K562 (cell line): Measurements from ENCODE around the gene DNAJC12. TPM values are rescaled to one million over a fixed set of nuclear protein-coding genes. Genes with fewer than 3 reads are reported as not detected.

Experiments
- ATF7 ChIP-seq: fragments of 450-650 bp; IDR thresholded peaks from 2 replicates; pipeline ENCODE4 v1.7.1; 2014; ENCODE audit warnings: mild to moderate bottlenecking, moderate library complexity
- CHD7 ChIP-seq: fragments of 200-600 bp; sonication (generic); IDR thresholded peaks from one replicate; pipeline ENCODE4 v1.6.1; 2012; ENCODE audit warnings: mild to moderate bottlenecking, low read depth, low read length, inconsistent platforms
- FOXA3 ChIP-seq, 2 experiments: fragments of 450-650 bp in 1 of 2; sonication (generic) in 1 of 2; formaldehyde crosslinking; IDR thresholded peaks in 1 of 2; conservative IDR thresholded peaks in 1 of 2; 2 replicates each; pipeline versions ENCODE4 v1.4.0 to v1.8.0; 2020 to 2022; ENCODE audit warnings: mild to moderate bottlenecking in 2 of 2, missing genetic modification reagents in 1 of 2
- L3MBTL2 ChIP-seq: fragments of 450-650 bp; IDR thresholded peaks from 2 replicates; pipeline ENCODE4 v1.6.1; 2016; ENCODE audit warnings: mild to moderate bottlenecking, moderate library complexity
- RBFOX2 ChIP-seq: fragments of 200-400 bp; formaldehyde crosslinking; IDR thresholded peaks from 2 replicates; pipeline ENCODE4 v1.6.1; 2017; ENCODE audit warnings: low read depth, mild to moderate bottlenecking, low read length, moderate library complexity
- SIX5 ChIP-seq, 2 experiments: IDR thresholded peaks; 2 replicates each; pipeline ENCODE4 v1.6.1; 2011; ENCODE audit warnings: low read length in 2 of 2, borderline replicate concordance in 1 of 2, low read depth in 1 of 2, mild to moderate bottlenecking in 1 of 2, moderate library complexity in 1 of 2; ENCODE audit not compliant: insufficient read depth in 1 of 2
- TAF9B ChIP-seq: fragments of 450-650 bp; IDR thresholded peaks from 2 replicates; pipeline ENCODE4 v1.6.1; 2018; ENCODE audit warnings: mild to moderate bottlenecking; ENCODE audit not compliant: partially characterized antibody
- ZNF24 ChIP-seq: fragments of 450-650 bp; IDR thresholded peaks from 2 replicates; pipeline ENCODE4 v1.6.1; 2016
- polyA plus RNA-seq, 8 experiments: library from polyadenylated mRNA; depleted of rRNA in 4 of 8; stranded (reverse) in 5 of 8; unstranded in 3 of 8; fragments of >200 nt; fragmentation: Nextera tagmentation in 2 of 8; fragmentation: Illumina TruSeq in 1 of 8; extraction: Ambion mirVana in 2 of 8; extraction: Trizol in 1 of 8; gene quantifications; 2 replicates each; pipeline versions ENCODE4 v1.2.1 to v1.2.3, GENCODE V29; 2011 to 2014; ENCODE audit warnings: inconsistent platforms in 1 of 8, missing spikeins in 1 of 8
- total RNA-seq, 7 experiments: library from RNA; depleted of rRNA in 6 of 7; stranded (reverse); fragments of >200 nt in 6 of 7; fragmentation: Illumina TruSeq in 2 of 7; extraction: Trizol in 2 of 7; gene quantifications; 2 replicates each; pipeline versions ENCODE4 v1.2.1 to v1.2.3, GENCODE V29; 2011 to 2021; ENCODE audit warnings: low replicate concordance in 1 of 7
- TF ChIP-seq, protein P1 (sequence below): fragments of 450-650 bp; formaldehyde crosslinking; conservative IDR thresholded peaks from 2 replicates; pipeline ENCODE4 v1.4.0; 2022; ENCODE audit warnings: mild to moderate bottlenecking, missing genetic modification characterization

Gene DNAJC12
- total and polyA plus RNA-seq, 9 of the 15 experiments (the other 6 are each of a cell fraction or from before 2014, with no cell fraction given): 7.4 to 95.9 (median 68.5) TPM

DNA sequence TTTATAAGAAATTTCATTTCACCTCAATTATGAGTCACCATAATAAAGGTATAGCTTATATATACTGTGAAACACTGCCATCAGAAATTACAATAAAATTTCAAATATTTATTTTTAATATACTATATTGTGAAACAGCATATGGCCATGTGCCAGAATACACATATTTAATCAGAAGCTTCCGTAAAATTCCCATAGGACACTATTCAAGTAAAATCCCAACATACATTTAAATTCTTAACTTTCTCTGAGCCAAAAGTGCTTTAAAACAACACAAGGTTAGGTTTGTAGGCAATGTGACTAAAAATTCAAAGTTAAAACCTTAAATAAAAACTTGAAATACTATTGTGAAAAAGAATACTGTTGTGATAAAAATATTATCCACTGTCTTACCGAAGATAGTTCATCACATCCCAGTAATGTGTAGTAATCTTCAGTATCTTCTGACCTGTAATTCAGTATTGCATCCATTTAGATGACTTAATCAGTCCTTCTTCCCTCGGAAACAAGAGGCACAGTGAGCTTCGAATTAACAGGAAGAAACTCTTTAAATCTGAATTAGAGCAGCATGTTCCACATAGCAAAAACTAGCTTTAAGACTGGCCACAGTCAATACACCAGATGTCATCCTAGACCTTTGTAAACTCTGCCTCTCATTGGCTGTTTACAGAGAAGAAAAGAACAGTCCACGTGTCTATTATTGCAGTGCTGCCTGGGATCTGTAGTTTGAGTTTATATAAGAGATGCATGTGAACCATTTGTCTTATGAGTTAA is at the start of gene DNAJC12 (continued):
- TF ChIP-seq CHD7 (no peak), SIX5 (IDR thresholded peaks at IDR 0.05; ENCODE audit: borderline replicate concordance in 1 of 2, insufficient read depth in 1 of 2, low read depth in 1 of 2, low read length in 2 of 2) (peak; percentile 54 to 70; a peak in 3 of 4 replicates), TAF9B (peak; percentile 37), ZNF24 (peak; percentile 46; the same call in 1 of the 2 replicates), L3MBTL2 (peak; percentile 93), ATF7 (peak; percentile 80; the same call in 1 of the 2 replicates), RBFOX2 (peak; percentile 67), FOXA3 (CRISPR knock-in tag; conservative IDR thresholded peaks at IDR 0.05 in 1 of 2, IDR thresholded peaks at IDR 0.05 in 1 of 2) (peak in 1 of 2 experiments; percentile 41; a peak in 1 of 4 replicates)
- TF ChIP-seq, protein P1, sequence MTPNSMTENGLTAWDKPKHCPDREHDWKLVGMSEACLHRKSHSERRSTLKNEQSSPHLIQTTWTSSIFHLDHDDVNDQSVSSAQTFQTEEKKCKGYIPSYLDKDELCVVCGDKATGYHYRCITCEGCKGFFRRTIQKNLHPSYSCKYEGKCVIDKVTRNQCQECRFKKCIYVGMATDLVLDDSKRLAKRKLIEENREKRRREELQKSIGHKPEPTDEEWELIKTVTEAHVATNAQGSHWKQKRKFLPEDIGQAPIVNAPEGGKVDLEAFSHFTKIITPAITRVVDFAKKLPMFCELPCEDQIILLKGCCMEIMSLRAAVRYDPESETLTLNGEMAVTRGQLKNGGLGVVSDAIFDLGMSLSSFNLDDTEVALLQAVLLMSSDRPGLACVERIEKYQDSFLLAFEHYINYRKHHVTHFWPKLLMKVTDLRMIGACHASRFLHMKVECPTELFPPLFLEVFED: no peak
